HL-60 (cell line): ENCODE measurements around the gene FSIP2.

Source experiments
- DNase-seq, 2 experiments: peaks; one replicate each; pipeline ENCODE4 v3.0.0-alpha.2; 2010 to 2020; ENCODE audit warnings: low read depth in 1 of 2, low spot score in 1 of 2
- H3K27ac ChIP-seq: fragments of 250-450 bp; sonication (Bioruptor Pico); replicated peaks from 2 replicates; pipeline ENCODE4 v1.5.1; 2020; ENCODE audit warnings: mild to moderate bottlenecking, moderate library complexity
- H3K27me3 ChIP-seq: fragments of 250-450 bp; sonication (Bioruptor Pico); 2 replicates; pipeline ENCODE4 v1.5.1; 2021; ENCODE audit warnings: mild to moderate bottlenecking, moderate library complexity; ENCODE audit not compliant: insufficient read depth, poor library complexity, severe bottlenecking
- H3K4me3 ChIP-seq: replicated peaks from 2 replicates; pipeline ENCODE4 v1.5.1; 2011; ENCODE audit warnings: mild to moderate bottlenecking, control low read depth, low read length; ENCODE audit not compliant: insufficient read depth
- GABPA ChIP-seq: IDR thresholded peaks from 2 replicates; pipeline ENCODE4 v1.6.1; 2012; ENCODE audit warnings: low read depth
- POLR2AphosphoS5 ChIP-seq: IDR thresholded peaks from 2 replicates; pipeline ENCODE4 v1.6.1; 2012; ENCODE audit warnings: low read depth
- SPI1 ChIP-seq: IDR thresholded peaks from 2 replicates; pipeline ENCODE4 v1.6.1; 2012; ENCODE audit warnings: low read depth, mild to moderate bottlenecking, borderline replicate concordance
- TF ChIP-seq, protein P1 (sequence below): IDR thresholded peaks from one replicate; pipeline ENCODE4 v1.5.1; 2011; ENCODE audit warnings: low read length, control low read depth, inconsistent platforms; ENCODE audit not compliant: insufficient read depth
- TF ChIP-seq, protein P2 (sequence below): IDR thresholded peaks from 2 replicates; pipeline ENCODE4 v1.6.1; 2012; ENCODE audit warnings: low read depth; ENCODE audit not compliant: insufficient replicate concordance

FSIP2 gene

DNA sequence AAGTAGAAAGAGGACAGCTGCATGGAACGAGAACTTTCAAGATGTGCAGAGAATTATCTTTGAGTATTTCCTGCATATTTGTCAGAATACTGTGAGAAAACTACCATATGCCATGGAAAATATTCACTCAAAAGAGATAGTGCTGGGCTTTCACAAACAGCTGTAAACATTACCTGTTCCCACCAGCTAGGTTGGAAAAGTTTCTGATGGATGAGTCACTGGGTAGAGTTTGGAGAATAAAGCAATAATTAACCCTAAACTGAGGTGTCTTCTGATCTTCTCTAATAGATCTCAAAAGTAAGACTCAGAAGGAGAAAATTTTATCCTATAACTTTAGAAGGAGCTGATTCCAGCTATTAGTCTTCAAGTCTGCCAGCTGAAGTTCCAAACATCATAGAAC is 3.9 kb upstream of the FSIP2 start:
- TF ChIP-seq, protein P1, sequence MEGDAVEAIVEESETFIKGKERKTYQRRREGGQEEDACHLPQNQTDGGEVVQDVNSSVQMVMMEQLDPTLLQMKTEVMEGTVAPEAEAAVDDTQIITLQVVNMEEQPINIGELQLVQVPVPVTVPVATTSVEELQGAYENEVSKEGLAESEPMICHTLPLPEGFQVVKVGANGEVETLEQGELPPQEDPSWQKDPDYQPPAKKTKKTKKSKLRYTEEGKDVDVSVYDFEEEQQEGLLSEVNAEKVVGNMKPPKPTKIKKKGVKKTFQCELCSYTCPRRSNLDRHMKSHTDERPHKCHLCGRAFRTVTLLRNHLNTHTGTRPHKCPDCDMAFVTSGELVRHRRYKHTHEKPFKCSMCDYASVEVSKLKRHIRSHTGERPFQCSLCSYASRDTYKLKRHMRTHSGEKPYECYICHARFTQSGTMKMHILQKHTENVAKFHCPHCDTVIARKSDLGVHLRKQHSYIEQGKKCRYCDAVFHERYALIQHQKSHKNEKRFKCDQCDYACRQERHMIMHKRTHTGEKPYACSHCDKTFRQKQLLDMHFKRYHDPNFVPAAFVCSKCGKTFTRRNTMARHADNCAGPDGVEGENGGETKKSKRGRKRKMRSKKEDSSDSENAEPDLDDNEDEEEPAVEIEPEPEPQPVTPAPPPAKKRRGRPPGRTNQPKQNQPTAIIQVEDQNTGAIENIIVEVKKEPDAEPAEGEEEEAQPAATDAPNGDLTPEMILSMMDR: no peak
- no peak for TF ChIP-seq POLR2AphosphoS5
- Histone ChIP-seq H3K27ac (no peak overlapping the region), H3K4me3 (no peak overlapping the region), H3K27me3 (no peaks in the 10 kb centered on the region)
- no peak for DNase-seq

DNA sequence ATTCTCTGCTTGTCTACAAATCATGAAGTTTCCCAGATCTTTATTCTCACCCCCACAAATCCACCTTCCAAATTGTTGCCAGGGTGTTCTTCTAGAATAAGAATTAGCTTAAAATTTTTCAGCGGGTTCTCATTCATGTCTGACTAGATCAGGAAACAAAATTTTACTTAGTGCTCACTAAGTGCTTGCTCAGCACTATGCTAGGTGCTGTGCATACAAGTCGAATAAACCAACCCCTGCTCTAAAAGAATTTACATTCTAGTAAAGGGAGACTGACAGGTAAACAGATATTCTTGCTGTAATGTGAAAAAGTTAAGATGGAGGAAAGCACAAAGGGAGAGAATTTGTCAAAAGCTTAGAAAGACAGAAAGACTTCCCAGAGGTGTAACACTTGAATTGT is 2.4 kb upstream of the FSIP2 start:
- TF ChIP-seq, protein P2, sequence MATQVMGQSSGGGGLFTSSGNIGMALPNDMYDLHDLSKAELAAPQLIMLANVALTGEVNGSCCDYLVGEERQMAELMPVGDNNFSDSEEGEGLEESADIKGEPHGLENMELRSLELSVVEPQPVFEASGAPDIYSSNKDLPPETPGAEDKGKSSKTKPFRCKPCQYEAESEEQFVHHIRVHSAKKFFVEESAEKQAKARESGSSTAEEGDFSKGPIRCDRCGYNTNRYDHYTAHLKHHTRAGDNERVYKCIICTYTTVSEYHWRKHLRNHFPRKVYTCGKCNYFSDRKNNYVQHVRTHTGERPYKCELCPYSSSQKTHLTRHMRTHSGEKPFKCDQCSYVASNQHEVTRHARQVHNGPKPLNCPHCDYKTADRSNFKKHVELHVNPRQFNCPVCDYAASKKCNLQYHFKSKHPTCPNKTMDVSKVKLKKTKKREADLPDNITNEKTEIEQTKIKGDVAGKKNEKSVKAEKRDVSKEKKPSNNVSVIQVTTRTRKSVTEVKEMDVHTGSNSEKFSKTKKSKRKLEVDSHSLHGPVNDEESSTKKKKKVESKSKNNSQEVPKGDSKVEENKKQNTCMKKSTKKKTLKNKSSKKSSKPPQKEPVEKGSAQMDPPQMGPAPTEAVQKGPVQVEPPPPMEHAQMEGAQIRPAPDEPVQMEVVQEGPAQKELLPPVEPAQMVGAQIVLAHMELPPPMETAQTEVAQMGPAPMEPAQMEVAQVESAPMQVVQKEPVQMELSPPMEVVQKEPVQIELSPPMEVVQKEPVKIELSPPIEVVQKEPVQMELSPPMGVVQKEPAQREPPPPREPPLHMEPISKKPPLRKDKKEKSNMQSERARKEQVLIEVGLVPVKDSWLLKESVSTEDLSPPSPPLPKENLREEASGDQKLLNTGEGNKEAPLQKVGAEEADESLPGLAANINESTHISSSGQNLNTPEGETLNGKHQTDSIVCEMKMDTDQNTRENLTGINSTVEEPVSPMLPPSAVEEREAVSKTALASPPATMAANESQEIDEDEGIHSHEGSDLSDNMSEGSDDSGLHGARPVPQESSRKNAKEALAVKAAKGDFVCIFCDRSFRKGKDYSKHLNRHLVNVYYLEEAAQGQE: no peak
- TF ChIP-seq POLR2AphosphoS5 (no peak), SPI1 (no peak), GABPA (no peak)
- TF ChIP-seq, protein P1: no peak
- Histone ChIP-seq H3K27ac (no peak overlapping the region), H3K4me3 (no peak overlapping the region), H3K27me3 (no peaks in the 10 kb centered on the region)
- no peak for DNase-seq

DNA sequence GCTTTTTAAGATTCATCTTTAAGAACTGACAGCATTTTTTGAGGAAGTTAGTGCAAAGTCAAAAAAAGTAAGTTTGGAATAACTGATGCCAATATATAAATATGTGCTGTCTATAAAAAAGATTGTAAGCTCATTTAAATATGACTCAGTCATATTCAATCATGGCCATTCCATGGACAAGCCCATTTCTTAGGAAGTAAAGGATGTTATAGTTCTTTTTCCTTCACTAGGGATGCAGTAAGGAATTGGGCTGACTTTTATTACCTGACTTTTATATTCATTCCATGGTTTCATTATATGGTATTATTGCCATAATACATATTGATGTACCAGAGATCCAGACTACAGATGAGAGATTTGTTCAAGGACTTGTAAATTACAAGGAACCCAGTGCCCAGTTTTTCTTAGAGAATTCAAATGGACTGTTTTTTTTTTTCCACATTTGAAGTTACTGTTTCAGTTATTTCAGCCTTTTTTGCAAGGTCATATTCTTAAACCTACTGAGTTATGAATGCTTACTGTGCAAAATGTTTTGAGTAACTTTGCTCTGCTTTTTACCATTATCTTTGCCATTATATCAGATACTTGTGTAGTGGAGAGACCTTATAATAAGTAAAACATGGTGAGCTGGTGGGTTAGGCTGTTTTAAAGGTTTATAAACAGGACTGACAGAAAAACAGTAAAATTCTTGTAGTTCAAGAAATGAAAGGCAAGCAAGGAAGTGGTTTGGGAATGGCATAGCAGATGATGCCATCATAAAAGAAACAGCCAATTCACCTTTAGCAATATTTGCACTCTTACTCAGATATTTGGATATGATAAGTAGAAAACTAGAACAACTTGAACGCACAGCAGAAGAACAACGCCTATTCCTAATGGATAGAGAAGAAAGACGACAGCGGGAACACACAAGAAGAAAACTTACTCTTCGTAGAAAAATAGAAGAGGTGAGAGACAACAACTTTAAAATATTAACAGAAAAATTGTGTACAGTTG is 7.6 kb downstream of the FSIP2 start:
- no peak overlapping the region for H3K4me3 ChIP-seq
- DNase-seq: no peak
- no peaks in the 10 kb centered on the region for H3K27me3 ChIP-seq
- H3K27ac ChIP-seq: no peak overlapping the region
- no peak for TF ChIP-seq SPI1
- no peak for TF ChIP-seq POLR2AphosphoS5
- no peak for TF ChIP-seq GABPA
- TF ChIP-seq, protein P1: no peak
- TF ChIP-seq, protein P2: no peak
